GM18951 (cell line): ENCODE data around the gene TANC1.

ENCODE experiments used
- POLR2A ChIP-seq: IDR thresholded peaks from 4 replicates; pipeline ENCODE4 v1.6.1; 2011; ENCODE audit warnings: mild to moderate bottlenecking; ENCODE audit not compliant: insufficient read length, insufficient read depth; ENCODE audit errors: extremely low read depth
- in situ Hi-C: fragments of 300-500 bp; cut with MboI; formaldehyde crosslinking; loops from one replicate; pipeline ENCODE4 v1.12.0; 2022; ENCODE audit warnings: low sequenced_read_pairs, mixed read lengths, inconsistent platforms; ENCODE audit not compliant: unreplicated experiment

The TANC1 gene

DNA sequence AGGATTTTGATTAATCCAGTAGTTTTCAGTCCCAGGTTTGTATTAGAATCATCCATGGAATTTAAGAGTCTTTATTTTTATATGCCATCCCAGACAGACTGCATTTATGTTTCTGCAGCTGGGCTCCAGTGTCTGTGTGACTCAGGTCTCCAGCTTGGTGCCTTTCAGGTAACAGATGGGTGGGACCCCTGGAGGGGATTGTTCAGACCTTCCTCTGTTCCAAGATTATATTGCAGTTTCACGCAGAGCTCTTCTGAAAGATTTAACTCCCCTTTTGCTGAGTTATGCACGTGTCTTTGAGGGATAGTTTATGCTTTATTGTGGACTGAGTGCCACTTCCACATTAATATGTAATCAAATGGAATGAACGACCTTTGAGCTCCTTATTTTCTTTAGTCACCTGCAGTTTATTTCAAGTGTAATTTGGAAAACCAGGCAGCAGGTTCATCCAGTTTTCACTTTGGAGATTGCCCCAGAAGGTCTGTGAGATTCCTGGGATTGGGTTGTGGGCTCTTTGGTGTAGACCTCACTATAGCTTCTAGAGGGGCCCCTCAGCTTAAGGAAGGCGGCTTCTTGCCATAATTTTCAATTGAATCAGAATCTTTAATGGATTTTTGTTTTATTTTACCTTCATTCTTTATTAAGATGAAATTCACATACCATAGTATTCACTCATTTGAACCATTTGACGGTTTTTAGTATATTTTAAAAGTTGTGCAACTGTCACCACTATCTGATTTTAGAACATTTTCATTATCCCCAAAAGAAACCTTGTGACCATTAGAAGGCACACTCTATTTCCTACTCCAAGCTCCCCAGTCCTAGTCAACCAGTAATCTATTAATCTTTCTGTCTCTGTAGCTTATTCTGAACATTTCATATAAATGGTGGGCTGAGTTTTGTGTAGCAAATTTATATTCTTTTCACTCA lies 183.0 kb downstream of the TANC1 start:
- no peak for TF ChIP-seq POLR2A
- in situ Hi-C loops: no loop called here

DNA sequence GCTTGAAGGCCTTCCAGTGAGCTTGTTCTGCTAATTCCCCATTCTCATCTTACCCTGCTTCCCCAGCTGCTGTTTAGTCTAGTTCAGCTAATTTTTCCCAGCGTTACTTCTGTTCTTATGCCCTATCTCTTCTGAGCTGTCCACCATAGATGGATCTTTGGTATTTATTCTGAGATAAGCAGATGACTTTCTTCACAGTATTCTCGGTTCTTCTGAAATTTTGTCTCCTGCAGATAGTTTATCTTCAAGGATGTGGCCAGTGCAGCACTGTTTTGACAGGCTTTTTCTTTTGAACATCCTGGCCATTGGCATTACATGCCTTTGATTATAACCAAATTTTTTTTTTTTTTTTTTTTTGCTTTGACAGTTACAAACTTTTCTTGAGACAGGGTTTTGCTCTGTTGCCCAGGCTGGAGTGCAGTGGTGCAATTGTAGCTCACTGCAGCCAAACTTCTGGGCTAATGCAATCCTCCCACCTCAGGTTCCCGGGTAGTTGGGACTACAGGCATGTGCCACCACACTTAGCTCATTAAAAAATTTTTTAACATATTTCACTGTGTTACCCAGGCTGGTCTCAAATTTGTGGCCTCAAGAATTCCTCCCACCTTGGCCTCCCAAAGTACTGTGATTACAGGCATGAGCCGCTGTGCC lies 183.8 kb downstream of the TANC1 start:
- in situ Hi-C loops: no loop called here
- TF ChIP-seq POLR2A: no peak

DNA sequence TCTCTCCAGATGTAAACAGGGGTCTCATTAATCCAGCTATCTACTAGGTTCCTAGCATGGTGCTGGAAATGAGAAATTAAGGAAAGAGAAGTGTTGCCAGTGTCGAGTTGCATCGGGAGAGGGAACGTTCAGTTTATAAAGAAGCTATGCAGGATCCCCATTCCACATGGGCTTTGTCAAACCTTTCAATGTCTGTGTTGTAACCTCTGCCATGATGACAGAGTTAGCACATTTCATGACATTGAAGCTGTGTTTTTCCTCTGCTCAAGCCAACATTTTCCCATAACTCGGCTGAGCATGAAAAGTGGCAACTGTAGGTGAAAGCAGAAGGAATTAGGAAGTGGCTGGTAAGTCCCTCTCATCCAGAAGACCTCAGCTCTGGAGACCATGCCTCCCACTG lies 184.6 kb downstream of the TANC1 start:
- TF ChIP-seq POLR2A: no peak
- in situ Hi-C loops: no loop called here

DNA sequence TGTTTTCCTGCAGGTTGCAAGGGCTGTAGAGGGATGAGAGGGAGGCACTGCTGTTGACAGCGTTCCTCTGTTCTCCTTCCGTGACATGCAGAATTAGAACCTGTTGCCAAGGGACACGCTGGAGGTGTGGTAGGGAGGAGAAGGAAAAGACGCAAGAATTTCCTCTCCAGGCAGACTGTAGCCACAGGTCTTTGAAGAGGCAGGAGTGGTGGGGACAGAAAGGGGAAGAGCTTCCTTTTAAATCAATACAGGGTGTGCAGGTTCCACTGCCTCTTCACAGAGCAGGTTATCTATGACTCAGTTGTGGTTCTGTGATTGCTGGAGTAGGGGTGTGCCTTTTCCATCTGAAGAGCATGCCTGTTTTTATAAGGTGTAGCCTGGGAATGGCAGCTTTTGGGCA lies 185.0 kb downstream of the TANC1 start:
- in situ Hi-C loops: no loop called here
- TF ChIP-seq POLR2A: no peak

DNA sequence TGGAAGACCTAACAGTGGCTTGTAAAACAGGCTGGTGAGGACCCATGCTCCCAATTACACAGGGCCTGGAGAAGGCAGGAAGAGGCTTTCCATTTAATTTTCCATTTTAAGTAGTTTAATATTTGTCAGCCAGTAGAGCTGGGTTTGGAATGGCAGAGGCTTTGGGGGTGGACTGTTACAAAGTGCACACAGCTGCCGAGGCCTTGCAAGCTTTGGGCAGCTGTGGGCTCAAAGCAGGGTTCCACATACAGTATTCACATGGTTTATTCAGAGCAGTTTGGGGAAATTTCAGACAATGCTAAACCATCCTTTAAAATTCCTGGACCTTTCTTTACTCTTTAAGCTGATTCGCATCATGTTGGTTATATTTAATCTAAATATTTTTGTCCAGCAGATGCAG lies 185.5 kb downstream of the TANC1 start:
- TF ChIP-seq POLR2A: no peak

GRCh38 chr2:159154366-159154765 lies 185.9 kb downstream of the TANC1 start:
- in situ Hi-C loops: no loop called here
- no peak for TF ChIP-seq POLR2A

More for the DNA sequence above, 185.5 kb downstream of the TANC1 start:
- in situ Hi-C loops: no loop called here

DNA sequence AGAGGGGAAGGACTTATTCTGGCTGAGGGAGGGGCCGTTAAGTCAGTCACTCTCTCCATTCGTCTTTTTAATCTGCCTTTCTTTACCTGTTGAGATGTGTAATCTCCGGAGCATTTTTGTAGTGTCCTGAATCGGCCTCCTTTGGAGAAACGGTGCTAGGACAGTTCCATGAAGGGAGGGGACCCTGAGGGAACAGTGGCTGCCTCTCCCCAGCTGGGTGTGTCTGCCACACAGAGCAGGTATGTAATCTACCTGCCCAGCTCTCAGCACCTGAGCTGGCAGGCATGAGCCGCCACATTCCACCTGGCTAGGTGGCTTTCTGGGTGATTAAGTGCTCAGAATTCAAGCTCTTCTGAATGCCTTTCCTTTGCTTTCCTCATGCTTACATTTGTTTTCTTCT lies 186.9 kb downstream of the TANC1 start:
- in situ Hi-C loops: no loop called here
- TF ChIP-seq POLR2A: no peak

GRCh38 chr2:159155791-159156190 lies 187.4 kb downstream of the TANC1 start:
- TF ChIP-seq POLR2A: no peak
- in situ Hi-C loops: no loop called here

GRCh38 chr2:159156834-159157233 lies 188.4 kb downstream of the TANC1 start:
- in situ Hi-C loops: no loop called here
- no peak for TF ChIP-seq POLR2A

GRCh38 chr2:159157361-159158209 lies 189.1 kb downstream of the TANC1 start:
- no peak for TF ChIP-seq POLR2A
- in situ Hi-C loops: no loop called here

DNA sequence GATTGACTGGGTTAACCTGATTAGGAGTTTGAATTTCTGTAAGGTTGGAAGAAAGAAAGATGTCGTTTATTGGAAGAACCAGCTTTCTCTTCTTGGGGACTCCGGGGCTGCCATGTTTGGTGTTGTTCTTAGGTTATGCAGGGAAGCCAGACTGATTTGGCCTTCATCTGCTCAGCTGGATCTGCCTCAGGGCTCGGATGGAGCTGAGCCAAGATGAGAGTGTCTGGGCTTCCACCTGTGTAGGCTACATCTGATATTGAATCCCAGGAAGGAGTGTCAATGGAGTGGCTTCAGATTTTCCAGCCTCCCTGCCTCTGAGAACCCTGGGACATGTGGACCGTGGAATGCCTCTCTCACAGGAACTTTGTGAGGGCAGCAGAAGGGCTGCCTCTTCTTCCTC lies 192.0 kb downstream of the TANC1 start:
- TF ChIP-seq POLR2A: no peak
- in situ Hi-C loops: no loop called here

- in situ Hi-C loops: no loop called here
- TF ChIP-seq POLR2A: no peak
These were observed 192.5 kb downstream of the TANC1 start for GRCh38 chr2:159160954-159161353.

DNA sequence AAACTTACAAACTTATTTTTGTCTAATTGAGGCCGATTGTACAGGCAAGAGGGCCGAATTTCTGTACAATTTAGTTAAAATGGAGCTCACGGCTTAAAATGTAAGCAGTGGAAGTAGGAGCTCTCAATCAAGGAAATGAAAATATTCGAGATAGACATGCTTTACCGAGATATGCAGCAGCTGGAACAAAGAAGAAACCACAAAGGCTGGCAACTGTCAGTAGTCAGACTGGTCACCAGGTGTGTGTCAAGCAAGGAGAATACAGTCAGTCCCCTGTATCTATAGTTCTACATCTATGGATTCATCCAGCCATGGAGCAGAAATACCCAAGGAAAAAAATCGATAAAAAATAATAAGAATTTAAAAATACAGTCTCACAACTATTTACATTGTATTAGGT lies 195.5 kb downstream of the TANC1 start:
- in situ Hi-C loops: no loop called here
- TF ChIP-seq POLR2A: no peak
